Skeletal muscle tissue (tissue), 4 donors: ENCODE measurements around the gene ZNF341. TPM values are rescaled to one million over a fixed set of nuclear protein-coding genes. Genes with fewer than 3 reads are reported as not detected.

Experiments used
- H3K27ac ChIP-seq: one replicate; pipeline ENCODE4 v1.7.0; 2013; ENCODE audit warnings: mild to moderate bottlenecking, low read depth, low read length, inconsistent platforms
- H3K27me3 ChIP-seq, 3 donors: one replicate each; pipeline ENCODE4 v1.7.0; 2013; ENCODE audit warnings: low read length in 3 of 3; ENCODE audit not compliant: control insufficient read depth in 3 of 3, insufficient read depth in 3 of 3
- H3K36me3 ChIP-seq, 3 donors: one replicate each; pipeline ENCODE4 v1.7.0; 2013; ENCODE audit warnings: low read length in 3 of 3; ENCODE audit not compliant: control insufficient read depth in 3 of 3, insufficient read depth in 3 of 3
- H3K4me1 ChIP-seq, 3 donors: one replicate each; pipeline ENCODE4 v1.7.0; 2013; ENCODE audit warnings: low read length in 3 of 3, mild to moderate bottlenecking in 3 of 3; ENCODE audit not compliant: control insufficient read depth in 3 of 3, insufficient read depth in 3 of 3
- H3K4me3 ChIP-seq, 3 donors: one replicate each; pipeline ENCODE4 v1.7.0; 2013; ENCODE audit warnings: low read length in 3 of 3
- H3K9ac ChIP-seq, 3 donors: one replicate each; pipeline ENCODE4 v1.7.0; 2013; ENCODE audit warnings: low read length in 3 of 3, mild to moderate bottlenecking in 3 of 3, moderate library complexity in 2 of 3, low read depth in 1 of 3
- H3K9me3 ChIP-seq, 3 donors: one replicate each; pipeline ENCODE4 v1.7.0; 2013; ENCODE audit warnings: low read length in 3 of 3; ENCODE audit not compliant: control insufficient read depth in 3 of 3
- total RNA-seq: library from RNA; depleted of rRNA; stranded (reverse); fragments of >200 nt; gene quantifications from one replicate; pipeline ENCODE4 v1.2.3, GENCODE V29; 2014
- donor health status: Osteomylitis.

Gene ZNF341
- total RNA-seq, 1 donor from 2014 or later, result 1.0 TPM

DNA sequence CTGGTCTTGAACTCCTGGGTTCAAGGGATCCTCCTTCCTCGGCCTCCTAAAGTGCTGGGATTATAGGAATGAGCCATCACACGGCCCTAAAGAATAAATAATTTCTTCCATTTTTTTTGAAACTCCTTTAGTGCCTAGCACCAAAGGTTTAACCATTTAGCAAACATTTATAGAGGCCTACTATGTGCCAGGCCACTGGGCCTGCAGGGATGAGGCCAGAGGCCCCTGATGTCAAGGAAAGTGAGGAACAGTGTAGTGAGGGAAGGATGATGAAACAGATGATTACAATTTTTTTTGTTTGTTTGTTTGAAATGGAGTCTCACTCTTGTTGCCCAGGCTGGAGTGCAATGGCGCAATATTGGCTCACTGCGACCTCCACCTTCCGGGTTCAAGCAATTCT lies 33.8 kb downstream of the ZNF341 start:
- H3K9ac ChIP-seq, result no peak overlapping the region
- no peak overlapping the region for H3K27ac ChIP-seq
- no peaks in the 10 kb centered on the region for H3K9me3 ChIP-seq
- H3K4me3 ChIP-seq, result no peak overlapping the region
- H3K27me3 ChIP-seq, result no peaks in the 10 kb centered on the region
- peaks cover 16 to 33% (median 27%) of the 10 kb centered on the region in 3 donors for H3K36me3 ChIP-seq
- no peaks in the 10 kb centered on the region for H3K4me1 ChIP-seq

DNA sequence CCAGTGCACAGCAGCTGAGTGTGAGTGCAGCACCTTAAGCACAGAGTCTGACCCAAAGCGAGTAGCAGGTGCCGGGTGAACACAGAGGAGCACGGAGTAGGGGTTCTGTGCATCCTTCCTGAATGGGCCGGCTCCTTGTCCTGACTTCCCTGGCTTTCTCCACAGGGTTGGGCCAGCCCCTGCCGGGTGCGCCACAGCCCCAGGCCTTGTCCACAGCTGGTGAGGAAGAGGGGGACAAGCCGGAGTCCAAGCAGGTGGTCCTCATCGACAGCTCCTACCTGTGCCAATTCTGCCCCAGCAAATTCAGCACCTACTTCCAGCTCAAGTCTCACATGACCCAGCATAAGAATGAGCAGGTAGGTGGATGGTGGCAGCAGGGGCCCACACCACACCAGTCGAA lies 34.9 kb downstream of the ZNF341 start:
- H3K4me3 ChIP-seq, result no peak overlapping the region
- H3K4me1 ChIP-seq, result no peaks in the 10 kb centered on the region
- H3K27ac ChIP-seq, result no peak overlapping the region
- H3K36me3 ChIP-seq, result peaks cover 16 to 31% (median 25%) of the 10 kb centered on the region in 3 donors
- no peaks in the 10 kb centered on the region for H3K27me3 ChIP-seq
- no peaks in the 10 kb centered on the region for H3K9me3 ChIP-seq
- no peak overlapping the region for H3K9ac ChIP-seq

DNA sequence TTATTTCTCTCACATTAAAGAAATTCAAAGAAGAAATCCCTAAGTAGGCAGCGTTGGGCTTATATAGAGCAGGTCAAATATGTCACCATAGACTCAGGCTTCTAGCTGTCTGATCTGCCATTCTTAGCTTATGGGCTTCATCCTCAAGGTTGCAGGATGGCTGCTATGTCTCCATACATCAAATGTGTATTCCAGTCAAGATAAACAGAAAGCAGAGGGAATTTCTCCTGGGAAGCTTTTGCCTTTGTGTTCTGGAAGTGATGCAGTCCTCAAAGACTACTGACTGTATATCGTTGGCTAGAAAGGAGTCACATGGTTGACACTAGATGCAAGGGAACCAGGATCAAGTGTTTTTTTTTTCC lies 36.0 kb downstream of the ZNF341 start:
- Histone ChIP-seq H3K27me3 (no peaks in the 10 kb centered on the region), H3K9me3 (no peaks in the 10 kb centered on the region), H3K4me3 (no peak overlapping the region), H3K4me1 (no peaks in the 10 kb centered on the region), H3K36me3 (peaks cover 12 to 27% (median 22%) of the 10 kb centered on the region in 3 donors), H3K9ac (no peak overlapping the region), H3K27ac (no peak overlapping the region)

DNA sequence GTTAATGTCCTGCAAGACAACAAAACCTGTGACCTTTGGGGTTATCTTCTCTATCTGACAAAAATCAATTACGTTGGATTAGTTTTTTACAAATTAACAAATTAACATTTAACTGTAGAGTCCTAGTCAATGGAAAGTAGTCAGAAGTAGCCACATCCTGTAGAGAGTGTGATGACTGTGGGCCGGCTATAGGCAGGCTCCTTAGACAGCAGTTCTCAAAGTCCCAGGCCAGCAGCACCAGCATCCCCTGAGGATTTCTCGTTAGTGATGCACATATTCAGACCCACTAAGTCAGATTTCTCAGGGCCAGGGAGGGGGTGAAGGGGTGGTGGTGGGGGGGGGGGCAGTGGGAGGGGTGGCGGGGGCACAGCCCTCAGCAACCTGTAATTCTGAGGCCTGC lies 37.2 kb downstream of the ZNF341 start:
- Histone ChIP-seq H3K9me3 (no peaks in the 10 kb centered on the region), H3K4me1 (no peaks in the 10 kb centered on the region), H3K27me3 (no peaks in the 10 kb centered on the region), H3K36me3 (peaks cover 11 to 29% (median 26%) of the 10 kb centered on the region in 3 donors), H3K4me3 (no peak overlapping the region), H3K27ac (no peak overlapping the region), H3K9ac (no peak overlapping the region)

DNA sequence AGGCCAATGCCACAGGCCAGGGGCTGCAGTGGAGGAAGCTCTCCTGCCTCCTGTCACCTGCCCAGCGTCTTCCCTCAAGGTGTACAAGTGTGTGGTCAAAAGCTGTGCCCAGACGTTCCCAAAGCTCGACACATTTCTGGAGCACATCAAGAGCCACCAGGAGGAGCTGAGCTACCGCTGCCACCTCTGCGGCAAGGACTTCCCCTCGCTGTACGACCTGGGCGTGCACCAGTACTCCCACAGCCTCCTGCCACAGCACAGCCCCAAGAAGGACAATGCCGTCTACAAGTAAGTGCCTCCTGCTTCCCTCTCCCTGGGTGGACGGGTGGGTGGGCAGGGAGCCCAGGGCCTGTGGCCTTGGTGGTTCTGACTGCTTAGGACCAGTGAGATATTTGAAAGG lies 38.2 kb downstream of the ZNF341 start:
- no peaks in the 10 kb centered on the region for H3K9me3 ChIP-seq
- H3K9ac ChIP-seq, result no peak overlapping the region
- H3K36me3 ChIP-seq, result peaks cover 11 to 29% (median 26%) of the 10 kb centered on the region in 3 donors
- H3K4me3 ChIP-seq, result no peak overlapping the region
- no peaks in the 10 kb centered on the region for H3K4me1 ChIP-seq
- no peaks in the 10 kb centered on the region for H3K27me3 ChIP-seq
- no peak overlapping the region for H3K27ac ChIP-seq

DNA sequence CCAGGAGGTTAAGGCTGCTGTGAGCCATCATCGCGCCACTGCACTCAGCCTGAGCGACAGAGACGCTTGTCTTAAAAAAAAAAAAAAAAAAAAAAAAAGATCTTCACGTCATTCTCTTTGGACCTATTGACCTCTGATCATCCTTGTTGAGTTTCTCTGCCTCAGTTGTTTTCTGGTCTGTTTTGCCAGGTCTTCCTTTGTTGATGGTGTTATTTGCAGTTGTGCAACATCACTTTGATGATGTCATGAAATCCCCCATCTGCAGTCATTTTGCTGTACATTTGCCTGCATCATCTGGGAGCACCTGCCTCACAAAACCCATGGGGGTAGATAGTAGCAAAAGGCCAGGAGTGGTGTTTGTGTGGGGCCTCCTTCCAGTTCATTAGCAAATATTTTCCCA lies 40.1 kb downstream of the ZNF341 start:
- no peak overlapping the region for H3K4me3 ChIP-seq
- peaks cover 6 to 25% (median 21%) of the 10 kb centered on the region in 3 donors for H3K36me3 ChIP-seq
- H3K27me3 ChIP-seq, result no peaks in the 10 kb centered on the region
- H3K9ac ChIP-seq, result no peak overlapping the region
- H3K9me3 ChIP-seq, result no peaks in the 10 kb centered on the region
- H3K4me1 ChIP-seq, result no peaks in the 10 kb centered on the region
- H3K27ac ChIP-seq, result no peak overlapping the region

DNA sequence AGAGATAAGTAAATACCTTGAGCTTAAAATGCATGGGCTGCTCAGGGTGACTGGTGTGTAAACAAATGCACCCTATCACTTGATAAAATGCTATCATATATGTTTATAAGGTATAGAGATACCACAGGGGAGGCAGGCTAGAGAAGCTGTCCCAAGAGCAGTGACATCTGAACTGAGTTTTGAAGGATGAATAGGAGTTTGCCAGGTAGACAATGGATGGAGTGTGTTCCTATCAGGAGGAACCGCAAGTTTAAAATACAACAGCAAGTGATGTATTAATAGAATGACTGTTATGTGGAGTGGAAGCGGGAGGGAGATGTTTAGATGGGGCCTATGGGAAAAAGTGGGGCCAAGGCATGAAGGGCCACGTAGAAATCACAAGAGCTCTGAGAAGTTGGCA lies 40.6 kb downstream of the ZNF341 start:
- H3K27me3 ChIP-seq, result no peaks in the 10 kb centered on the region
- H3K4me3 ChIP-seq, result no peak overlapping the region
- no peak overlapping the region for H3K9ac ChIP-seq
- H3K27ac ChIP-seq, result no peak overlapping the region
- H3K36me3 ChIP-seq, result peaks cover 5 to 20% (median 16%) of the 10 kb centered on the region in 3 donors
- H3K4me1 ChIP-seq, result no peaks in the 10 kb centered on the region
- H3K9me3 ChIP-seq, result no peaks in the 10 kb centered on the region

DNA sequence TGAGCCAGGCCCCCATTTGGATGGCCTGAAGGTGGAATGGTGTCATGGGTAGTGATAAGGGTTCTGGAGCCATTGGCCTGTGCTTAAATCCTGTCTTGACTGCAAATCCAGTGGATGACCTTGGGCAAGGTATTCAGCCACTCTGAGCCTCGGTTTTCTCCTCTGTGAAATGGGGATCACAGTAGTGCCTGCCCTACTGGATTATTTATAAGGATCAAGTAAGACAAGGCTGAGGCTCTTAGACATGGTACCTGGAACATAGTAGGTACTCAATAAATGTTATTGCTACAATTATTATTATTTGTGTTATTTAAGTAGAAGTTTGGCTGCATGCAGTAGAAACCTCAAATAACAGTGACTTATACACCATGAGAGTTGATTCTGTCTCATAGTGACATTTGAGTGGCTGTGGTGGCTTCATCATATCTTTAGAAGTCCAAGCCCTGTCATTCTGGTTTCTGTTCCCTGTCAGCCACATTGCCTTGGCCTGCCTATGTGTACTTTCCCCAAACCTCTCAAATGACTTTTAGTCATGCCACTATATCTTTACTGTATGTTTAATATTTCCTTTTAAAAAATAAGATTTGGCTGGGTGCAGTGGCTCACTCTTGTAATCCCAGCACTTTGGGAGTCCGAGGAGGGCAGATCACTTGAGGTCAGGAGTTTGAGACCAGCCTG lies 41.8 kb downstream of the ZNF341 start:
- H3K27ac ChIP-seq, result no peak overlapping the region
- no peaks in the 10 kb centered on the region for H3K27me3 ChIP-seq
- peaks cover 5 to 12% (median 10%) of the 10 kb centered on the region in 3 donors for H3K36me3 ChIP-seq
- H3K9ac ChIP-seq, result no peak overlapping the region
- no peaks in the 10 kb centered on the region for H3K9me3 ChIP-seq
- H3K4me3 ChIP-seq, result no peak overlapping the region
- no peaks in the 10 kb centered on the region for H3K4me1 ChIP-seq

DNA sequence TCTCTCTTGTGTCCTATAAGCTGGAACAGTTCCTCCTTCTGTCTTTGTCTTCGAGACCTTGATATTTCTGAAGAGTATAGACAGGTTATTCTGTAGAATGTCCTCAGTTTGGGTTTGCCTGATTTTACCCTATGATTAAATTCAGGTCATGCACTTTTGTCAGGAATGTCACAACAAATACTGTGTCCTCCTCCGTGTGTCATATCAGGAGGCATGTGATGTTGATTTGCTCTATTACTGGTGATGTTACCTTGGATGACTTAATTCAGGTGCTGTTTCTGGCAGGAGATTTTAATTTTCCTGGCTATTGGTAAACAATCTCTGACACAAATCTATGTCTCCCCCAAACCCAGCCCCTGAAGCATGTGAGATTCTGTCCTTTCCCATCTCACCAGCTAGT lies 46.0 kb downstream of the ZNF341 start:
- no peaks in the 10 kb centered on the region for H3K9me3 ChIP-seq
- peaks cover 3 to 14% (median 4%) of the 10 kb centered on the region in 3 donors for H3K36me3 ChIP-seq
- no peak overlapping the region for H3K27ac ChIP-seq
- H3K9ac ChIP-seq, result no peak overlapping the region
- H3K4me3 ChIP-seq, result no peak overlapping the region
- no peaks in the 10 kb centered on the region for H3K27me3 ChIP-seq
- no peaks in the 10 kb centered on the region for H3K4me1 ChIP-seq

DNA sequence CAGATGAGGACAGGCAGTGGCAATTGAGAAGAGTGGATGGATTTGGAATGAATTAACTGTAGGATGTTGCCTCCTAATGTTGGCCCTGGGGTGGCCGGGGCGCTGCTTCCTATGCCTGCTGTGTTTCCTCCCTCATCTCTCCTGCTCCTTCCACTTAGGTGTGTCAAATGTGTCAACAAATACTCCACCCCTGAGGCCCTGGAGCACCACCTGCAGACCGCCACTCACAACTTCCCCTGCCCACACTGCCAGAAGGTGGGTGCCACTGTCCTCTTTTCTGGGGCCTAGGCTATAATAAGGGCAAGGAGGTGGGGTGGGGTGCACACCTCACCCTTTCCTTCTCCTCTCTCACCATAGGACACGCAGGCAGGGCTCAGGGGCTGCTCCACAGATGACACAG lies 49.3 kb downstream of the ZNF341 start:
- Histone ChIP-seq H3K9ac (no peak overlapping the region), H3K9me3 (no peaks in the 10 kb centered on the region), H3K27me3 (no peaks in the 10 kb centered on the region), H3K36me3 (peaks cover 0 to 6% (median 3%) of the 10 kb centered on the region in 3 donors), H3K27ac (no peak overlapping the region), H3K4me1 (no peaks in the 10 kb centered on the region), H3K4me3 (no peak overlapping the region)
